ENCODE results near the gene MBNL1.

DNA sequence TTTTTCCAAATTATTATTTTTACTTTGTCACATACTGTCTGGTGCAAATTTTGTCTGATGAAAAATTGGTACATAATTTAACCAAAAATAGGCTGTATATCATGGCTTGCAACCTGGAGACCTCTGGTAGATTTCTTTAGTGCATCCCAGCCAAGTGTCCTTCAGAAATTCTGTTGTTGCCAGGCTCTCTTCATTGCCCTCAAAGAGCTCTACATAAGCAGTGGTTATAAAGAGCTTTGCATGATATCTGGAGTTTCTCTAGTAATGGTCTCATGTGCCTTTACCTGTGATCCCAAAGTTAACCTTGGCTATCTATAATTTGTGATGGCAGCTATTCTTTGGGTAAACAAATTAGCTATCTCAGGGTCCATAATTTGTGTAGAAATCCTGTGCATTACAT, 157.7 kb downstream of the MBNL1 start:
- TF ChIP-seq, protein P1, sequence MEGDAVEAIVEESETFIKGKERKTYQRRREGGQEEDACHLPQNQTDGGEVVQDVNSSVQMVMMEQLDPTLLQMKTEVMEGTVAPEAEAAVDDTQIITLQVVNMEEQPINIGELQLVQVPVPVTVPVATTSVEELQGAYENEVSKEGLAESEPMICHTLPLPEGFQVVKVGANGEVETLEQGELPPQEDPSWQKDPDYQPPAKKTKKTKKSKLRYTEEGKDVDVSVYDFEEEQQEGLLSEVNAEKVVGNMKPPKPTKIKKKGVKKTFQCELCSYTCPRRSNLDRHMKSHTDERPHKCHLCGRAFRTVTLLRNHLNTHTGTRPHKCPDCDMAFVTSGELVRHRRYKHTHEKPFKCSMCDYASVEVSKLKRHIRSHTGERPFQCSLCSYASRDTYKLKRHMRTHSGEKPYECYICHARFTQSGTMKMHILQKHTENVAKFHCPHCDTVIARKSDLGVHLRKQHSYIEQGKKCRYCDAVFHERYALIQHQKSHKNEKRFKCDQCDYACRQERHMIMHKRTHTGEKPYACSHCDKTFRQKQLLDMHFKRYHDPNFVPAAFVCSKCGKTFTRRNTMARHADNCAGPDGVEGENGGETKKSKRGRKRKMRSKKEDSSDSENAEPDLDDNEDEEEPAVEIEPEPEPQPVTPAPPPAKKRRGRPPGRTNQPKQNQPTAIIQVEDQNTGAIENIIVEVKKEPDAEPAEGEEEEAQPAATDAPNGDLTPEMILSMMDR (conservative IDR thresholded peaks at IDR 0.05; ENCODE audit: low read depth, low read length) = no peak
- TF ChIP-seq POLR2A (IDR thresholded peaks at IDR 0.05; ENCODE audit: low read depth, low read length) = no peak
- TF ChIP-seq, protein P2, sequence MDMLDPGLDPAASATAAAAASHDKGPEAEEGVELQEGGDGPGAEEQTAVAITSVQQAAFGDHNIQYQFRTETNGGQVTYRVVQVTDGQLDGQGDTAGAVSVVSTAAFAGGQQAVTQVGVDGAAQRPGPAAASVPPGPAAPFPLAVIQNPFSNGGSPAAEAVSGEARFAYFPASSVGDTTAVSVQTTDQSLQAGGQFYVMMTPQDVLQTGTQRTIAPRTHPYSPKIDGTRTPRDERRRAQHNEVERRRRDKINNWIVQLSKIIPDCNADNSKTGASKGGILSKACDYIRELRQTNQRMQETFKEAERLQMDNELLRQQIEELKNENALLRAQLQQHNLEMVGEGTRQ (IDR thresholded peaks at IDR 0.05; ENCODE audit: low read depth, low read length) = no peak
- no peak for TF ChIP-seq FOS (IDR thresholded peaks at IDR 0.05; ENCODE audit: low read depth, low read length)
- TF ChIP-seq CEBPB (IDR thresholded peaks at IDR 0.05; ENCODE audit: low read depth, low read length) = no peak
- no peak for TF ChIP-seq RCOR1 (IDR thresholded peaks at IDR 0.05; ENCODE audit: insufficient replicate concordance, low read length)
- TF ChIP-seq RFX5 (IDR thresholded peaks at IDR 0.05; ENCODE audit: low read depth, low read length) = no peak
- no peak for TF ChIP-seq SMC3 (IDR thresholded peaks at IDR 0.05; ENCODE audit: low read depth, low read length)
- TF ChIP-seq RAD21 (IDR thresholded peaks at IDR 0.05; ENCODE audit: low read length) = no peak
- no peak for TF ChIP-seq CHD1 (IDR thresholded peaks at IDR 0.05; ENCODE audit: low read depth, low read length)
- no peak for TF ChIP-seq BHLHE40 (IDR thresholded peaks at IDR 0.05; ENCODE audit: low read depth, low read length)
- TF ChIP-seq, protein P3, sequence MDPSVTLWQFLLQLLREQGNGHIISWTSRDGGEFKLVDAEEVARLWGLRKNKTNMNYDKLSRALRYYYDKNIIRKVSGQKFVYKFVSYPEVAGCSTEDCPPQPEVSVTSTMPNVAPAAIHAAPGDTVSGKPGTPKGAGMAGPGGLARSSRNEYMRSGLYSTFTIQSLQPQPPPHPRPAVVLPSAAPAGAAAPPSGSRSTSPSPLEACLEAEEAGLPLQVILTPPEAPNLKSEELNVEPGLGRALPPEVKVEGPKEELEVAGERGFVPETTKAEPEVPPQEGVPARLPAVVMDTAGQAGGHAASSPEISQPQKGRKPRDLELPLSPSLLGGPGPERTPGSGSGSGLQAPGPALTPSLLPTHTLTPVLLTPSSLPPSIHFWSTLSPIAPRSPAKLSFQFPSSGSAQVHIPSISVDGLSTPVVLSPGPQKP (IDR thresholded peaks at IDR 0.05; ENCODE audit: borderline replicate concordance, low read depth, low read length) = no peak
- no peak for TF ChIP-seq MXI1 (IDR thresholded peaks at IDR 0.05; ENCODE audit: borderline replicate concordance, low read depth, low read length)
- TF ChIP-seq MAFK (IDR thresholded peaks at IDR 0.05; ENCODE audit: low read depth, low read length) = no peak
